Measurements from ENCODE around the gene HSFX1.
"Not testable (repeated sequence)": the region's sequence is repeated elsewhere in the genome, so short reads cannot be mapped to it uniquely, and the experiment has no call there.

- not testable (repeated sequence) for TF ChIP-seq CTCF (conservative IDR thresholded peaks at IDR 0.05 in 1 of 2, IDR thresholded peaks at IDR 0.05 in 1 of 2; ENCODE audit: low read depth in 1 of 2, low read length in 2 of 2); EZH2 (IDR thresholded peaks at IDR 0.05; ENCODE audit: low read length, missing control alignments)
Measured at GRCh38 chrX:149770344-149770743, 3.5 kb upstream of the HSFX1 start.
